ENCODE measurements around the gene RPL12.

DNA sequence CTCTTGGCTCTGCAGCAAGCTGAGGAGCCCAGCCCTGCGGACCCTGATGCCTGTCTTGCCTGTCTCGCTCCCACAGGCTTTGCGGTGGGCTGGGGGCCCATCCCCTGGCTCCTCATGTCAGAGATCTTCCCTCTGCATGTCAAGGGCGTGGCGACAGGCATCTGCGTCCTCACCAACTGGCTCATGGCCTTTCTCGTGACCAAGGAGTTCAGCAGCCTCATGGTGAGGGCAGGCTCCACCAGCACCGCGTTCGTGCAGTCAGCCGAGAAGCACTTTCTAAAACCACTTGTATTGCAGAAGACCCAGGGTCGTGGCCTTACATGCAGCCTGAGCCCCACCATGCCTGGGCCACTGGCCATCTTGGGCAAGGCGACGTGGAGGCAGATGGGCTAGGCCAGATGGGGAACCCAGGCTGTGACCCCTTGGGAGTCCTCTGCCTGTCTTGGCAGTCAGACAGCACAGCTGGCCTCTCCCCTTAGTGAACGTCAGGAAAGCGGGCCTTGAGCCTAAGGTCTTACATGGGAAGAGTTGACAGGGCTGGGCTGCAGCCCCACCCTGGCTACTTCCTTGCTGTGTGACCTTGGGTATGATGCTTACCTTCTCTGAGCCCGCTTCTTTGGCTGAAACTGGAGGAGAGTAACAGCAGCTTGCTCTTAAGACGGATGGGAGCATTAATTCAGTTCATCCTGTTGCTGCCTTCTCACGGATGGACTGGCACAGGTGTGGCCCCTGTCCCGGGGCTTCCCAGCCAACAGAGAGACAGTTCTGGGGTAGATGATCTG lies 45.7 kb downstream of the RPL12 start:
- TF ChIP-seq, protein P1, sequence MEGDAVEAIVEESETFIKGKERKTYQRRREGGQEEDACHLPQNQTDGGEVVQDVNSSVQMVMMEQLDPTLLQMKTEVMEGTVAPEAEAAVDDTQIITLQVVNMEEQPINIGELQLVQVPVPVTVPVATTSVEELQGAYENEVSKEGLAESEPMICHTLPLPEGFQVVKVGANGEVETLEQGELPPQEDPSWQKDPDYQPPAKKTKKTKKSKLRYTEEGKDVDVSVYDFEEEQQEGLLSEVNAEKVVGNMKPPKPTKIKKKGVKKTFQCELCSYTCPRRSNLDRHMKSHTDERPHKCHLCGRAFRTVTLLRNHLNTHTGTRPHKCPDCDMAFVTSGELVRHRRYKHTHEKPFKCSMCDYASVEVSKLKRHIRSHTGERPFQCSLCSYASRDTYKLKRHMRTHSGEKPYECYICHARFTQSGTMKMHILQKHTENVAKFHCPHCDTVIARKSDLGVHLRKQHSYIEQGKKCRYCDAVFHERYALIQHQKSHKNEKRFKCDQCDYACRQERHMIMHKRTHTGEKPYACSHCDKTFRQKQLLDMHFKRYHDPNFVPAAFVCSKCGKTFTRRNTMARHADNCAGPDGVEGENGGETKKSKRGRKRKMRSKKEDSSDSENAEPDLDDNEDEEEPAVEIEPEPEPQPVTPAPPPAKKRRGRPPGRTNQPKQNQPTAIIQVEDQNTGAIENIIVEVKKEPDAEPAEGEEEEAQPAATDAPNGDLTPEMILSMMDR (IDR thresholded peaks at IDR 0.05), result no peak
- TF ChIP-seq EZH2 (IDR thresholded peaks at IDR 0.05; ENCODE audit: borderline replicate concordance, insufficient read depth, low read depth, low read length, poor library complexity, severe bottlenecking), result no peak
